ENCODE measurements around the gene C4BPA.

The C4BPA gene

GRCh38 chr1:207164086-207164485 lies 60.1 kb downstream of the C4BPA start:
- Histone ChIP-seq H3K9ac (ENCODE audit: low read depth, low read length) (no peak overlapping the region), H3K9me3 (ENCODE audit: control insufficient read depth, insufficient read depth, low read length) (no peaks in the 10 kb centered on the region), H3K4me1 (ENCODE audit: insufficient read depth, low read length) (no peaks in the 10 kb centered on the region), H3K36me3 (ENCODE audit: insufficient read depth, low read length) (no peaks in the 10 kb centered on the region)

- Histone ChIP-seq H3K9ac (ENCODE audit: low read depth, low read length) (no peak overlapping the region), H3K36me3 (ENCODE audit: insufficient read depth, low read length) (no peaks in the 10 kb centered on the region), H3K9me3 (ENCODE audit: control insufficient read depth, insufficient read depth, low read length) (no peaks in the 10 kb centered on the region), H3K4me1 (ENCODE audit: insufficient read depth, low read length) (no peaks in the 10 kb centered on the region)
These were observed 68.3 kb downstream of the C4BPA start for GRCh38 chr1:207172321-207172720.

GRCh38 chr1:207172885-207173284 lies 68.9 kb downstream of the C4BPA start:
- Histone ChIP-seq H3K9ac (ENCODE audit: low read depth, low read length) (no peak overlapping the region), H3K4me1 (ENCODE audit: insufficient read depth, low read length) (no peaks in the 10 kb centered on the region)

GRCh38 chr1:207173396-207173795 lies 69.4 kb downstream of the C4BPA start:
- Histone ChIP-seq H3K36me3 (ENCODE audit: insufficient read depth, low read length) (no peaks in the 10 kb centered on the region), H3K9ac (ENCODE audit: low read depth, low read length) (no peak overlapping the region), H3K9me3 (ENCODE audit: control insufficient read depth, insufficient read depth, low read length) (no peaks in the 10 kb centered on the region), H3K4me1 (ENCODE audit: insufficient read depth, low read length) (no peaks in the 10 kb centered on the region)

More at GRCh38 chr1:207172885-207173284, 68.9 kb downstream of the C4BPA start:
- Histone ChIP-seq H3K9me3 (ENCODE audit: control insufficient read depth, insufficient read depth, low read length) (no peaks in the 10 kb centered on the region), H3K36me3 (ENCODE audit: insufficient read depth, low read length) (no peaks in the 10 kb centered on the region)

- no peaks in the 10 kb centered on the region for H3K36me3 ChIP-seq (ENCODE audit: insufficient read depth, low read length)
- H3K9me3 ChIP-seq (ENCODE audit: control insufficient read depth, insufficient read depth, low read length): no peaks in the 10 kb centered on the region
- H3K9ac ChIP-seq (ENCODE audit: low read depth, low read length): no peak overlapping the region
- no peaks in the 10 kb centered on the region for H3K4me1 ChIP-seq (ENCODE audit: insufficient read depth, low read length)
These were observed 70.9 kb downstream of the C4BPA start for GRCh38 chr1:207174913-207175312.

GRCh38 chr1:207179036-207179435 lies 75.0 kb downstream of the C4BPA start:
- no peaks in the 10 kb centered on the region for H3K36me3 ChIP-seq (ENCODE audit: insufficient read depth, low read length)
- no peak overlapping the region for H3K9ac ChIP-seq (ENCODE audit: low read depth, low read length)
- no peaks in the 10 kb centered on the region for H3K9me3 ChIP-seq (ENCODE audit: control insufficient read depth, insufficient read depth, low read length)
- H3K4me1 ChIP-seq (ENCODE audit: insufficient read depth, low read length): no peaks in the 10 kb centered on the region

- no peaks in the 10 kb centered on the region for H3K9me3 ChIP-seq (ENCODE audit: control insufficient read depth, insufficient read depth, low read length)
- H3K36me3 ChIP-seq (ENCODE audit: insufficient read depth, low read length): no peaks in the 10 kb centered on the region
- H3K9ac ChIP-seq (ENCODE audit: low read depth, low read length): no peak overlapping the region
- H3K4me1 ChIP-seq (ENCODE audit: insufficient read depth, low read length): no peaks in the 10 kb centered on the region
These were observed 77.8 kb downstream of the C4BPA start for GRCh38 chr1:207181847-207182246.

GRCh38 chr1:207186503-207186902 lies 82.5 kb downstream of the C4BPA start:
- H3K4me1 ChIP-seq (ENCODE audit: insufficient read depth, low read length): no peaks in the 10 kb centered on the region
- H3K36me3 ChIP-seq (ENCODE audit: insufficient read depth, low read length): no peaks in the 10 kb centered on the region
- H3K9ac ChIP-seq (ENCODE audit: low read depth, low read length): no peak overlapping the region
- H3K9me3 ChIP-seq (ENCODE audit: control insufficient read depth, insufficient read depth, low read length): no peaks in the 10 kb centered on the region

GRCh38 chr1:207188901-207189300 lies 84.9 kb downstream of the C4BPA start:
- no peaks in the 10 kb centered on the region for H3K36me3 ChIP-seq (ENCODE audit: insufficient read depth, low read length)
- H3K9me3 ChIP-seq (ENCODE audit: control insufficient read depth, insufficient read depth, low read length): no peaks in the 10 kb centered on the region
- H3K4me1 ChIP-seq (ENCODE audit: insufficient read depth, low read length): no peaks in the 10 kb centered on the region
- H3K9ac ChIP-seq (ENCODE audit: low read depth, low read length): no peak overlapping the region

GRCh38 chr1:207191061-207191460 lies 87.0 kb downstream of the C4BPA start:
- no peaks in the 10 kb centered on the region for H3K36me3 ChIP-seq (ENCODE audit: insufficient read depth, low read length)
- no peak overlapping the region for H3K9ac ChIP-seq (ENCODE audit: low read depth, low read length)

GRCh38 chr1:207191776-207192175 lies 87.7 kb downstream of the C4BPA start:
- no peak overlapping the region for H3K9ac ChIP-seq (ENCODE audit: low read depth, low read length)
- no peaks in the 10 kb centered on the region for H3K36me3 ChIP-seq (ENCODE audit: insufficient read depth, low read length)
- no peaks in the 10 kb centered on the region for H3K9me3 ChIP-seq (ENCODE audit: control insufficient read depth, insufficient read depth, low read length)
- H3K4me1 ChIP-seq (ENCODE audit: insufficient read depth, low read length): no peaks in the 10 kb centered on the region

More at GRCh38 chr1:207191061-207191460, 87.0 kb downstream of the C4BPA start:
- H3K4me1 ChIP-seq (ENCODE audit: insufficient read depth, low read length): no peaks in the 10 kb centered on the region
- H3K9me3 ChIP-seq (ENCODE audit: control insufficient read depth, insufficient read depth, low read length): no peaks in the 10 kb centered on the region

GRCh38 chr1:207194197-207194596 lies 90.2 kb downstream of the C4BPA start:
- Histone ChIP-seq H3K9ac (ENCODE audit: low read depth, low read length) (no peak overlapping the region), H3K4me1 (ENCODE audit: insufficient read depth, low read length) (no peaks in the 10 kb centered on the region), H3K9me3 (ENCODE audit: control insufficient read depth, insufficient read depth, low read length) (no peaks in the 10 kb centered on the region), H3K36me3 (ENCODE audit: insufficient read depth, low read length) (no peaks in the 10 kb centered on the region)
